ENCODE data around the gene NEDD8.

NEDD8 gene

GRCh38 chr14:24171422-24172260, 60.5 kb downstream of the NEDD8 start, which contains the start of gene REC8:
Gene REC8, plus strand, starts transcription at chr14:24172080. Its CDS starts 473 bp downstream, at chr14:24172553.
- no peak for TF ChIP-seq POLR2AphosphoS5 (IDR thresholded peaks at IDR 0.05; ENCODE audit: low read depth, low read length)
- TF ChIP-seq, protein P1, sequence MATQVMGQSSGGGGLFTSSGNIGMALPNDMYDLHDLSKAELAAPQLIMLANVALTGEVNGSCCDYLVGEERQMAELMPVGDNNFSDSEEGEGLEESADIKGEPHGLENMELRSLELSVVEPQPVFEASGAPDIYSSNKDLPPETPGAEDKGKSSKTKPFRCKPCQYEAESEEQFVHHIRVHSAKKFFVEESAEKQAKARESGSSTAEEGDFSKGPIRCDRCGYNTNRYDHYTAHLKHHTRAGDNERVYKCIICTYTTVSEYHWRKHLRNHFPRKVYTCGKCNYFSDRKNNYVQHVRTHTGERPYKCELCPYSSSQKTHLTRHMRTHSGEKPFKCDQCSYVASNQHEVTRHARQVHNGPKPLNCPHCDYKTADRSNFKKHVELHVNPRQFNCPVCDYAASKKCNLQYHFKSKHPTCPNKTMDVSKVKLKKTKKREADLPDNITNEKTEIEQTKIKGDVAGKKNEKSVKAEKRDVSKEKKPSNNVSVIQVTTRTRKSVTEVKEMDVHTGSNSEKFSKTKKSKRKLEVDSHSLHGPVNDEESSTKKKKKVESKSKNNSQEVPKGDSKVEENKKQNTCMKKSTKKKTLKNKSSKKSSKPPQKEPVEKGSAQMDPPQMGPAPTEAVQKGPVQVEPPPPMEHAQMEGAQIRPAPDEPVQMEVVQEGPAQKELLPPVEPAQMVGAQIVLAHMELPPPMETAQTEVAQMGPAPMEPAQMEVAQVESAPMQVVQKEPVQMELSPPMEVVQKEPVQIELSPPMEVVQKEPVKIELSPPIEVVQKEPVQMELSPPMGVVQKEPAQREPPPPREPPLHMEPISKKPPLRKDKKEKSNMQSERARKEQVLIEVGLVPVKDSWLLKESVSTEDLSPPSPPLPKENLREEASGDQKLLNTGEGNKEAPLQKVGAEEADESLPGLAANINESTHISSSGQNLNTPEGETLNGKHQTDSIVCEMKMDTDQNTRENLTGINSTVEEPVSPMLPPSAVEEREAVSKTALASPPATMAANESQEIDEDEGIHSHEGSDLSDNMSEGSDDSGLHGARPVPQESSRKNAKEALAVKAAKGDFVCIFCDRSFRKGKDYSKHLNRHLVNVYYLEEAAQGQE (IDR thresholded peaks at IDR 0.05; ENCODE audit: insufficient read depth in 1 of 2, low read depth in 2 of 2, low read length in 2 of 2), result no peak
- no peak for TF ChIP-seq FOXP2 (optimal IDR thresholded peaks at IDR 0.05; ENCODE audit: borderline replicate concordance, extremely low read depth, extremely low read length, insufficient read depth)
- TF ChIP-seq SIN3A (IDR thresholded peaks at IDR 0.05; ENCODE audit: borderline replicate concordance, insufficient read depth, low read length), result no peak
- no peak for TF ChIP-seq TAF1 (IDR thresholded peaks at IDR 0.05; ENCODE audit: borderline replicate concordance, insufficient read depth, low read length)

DNA sequence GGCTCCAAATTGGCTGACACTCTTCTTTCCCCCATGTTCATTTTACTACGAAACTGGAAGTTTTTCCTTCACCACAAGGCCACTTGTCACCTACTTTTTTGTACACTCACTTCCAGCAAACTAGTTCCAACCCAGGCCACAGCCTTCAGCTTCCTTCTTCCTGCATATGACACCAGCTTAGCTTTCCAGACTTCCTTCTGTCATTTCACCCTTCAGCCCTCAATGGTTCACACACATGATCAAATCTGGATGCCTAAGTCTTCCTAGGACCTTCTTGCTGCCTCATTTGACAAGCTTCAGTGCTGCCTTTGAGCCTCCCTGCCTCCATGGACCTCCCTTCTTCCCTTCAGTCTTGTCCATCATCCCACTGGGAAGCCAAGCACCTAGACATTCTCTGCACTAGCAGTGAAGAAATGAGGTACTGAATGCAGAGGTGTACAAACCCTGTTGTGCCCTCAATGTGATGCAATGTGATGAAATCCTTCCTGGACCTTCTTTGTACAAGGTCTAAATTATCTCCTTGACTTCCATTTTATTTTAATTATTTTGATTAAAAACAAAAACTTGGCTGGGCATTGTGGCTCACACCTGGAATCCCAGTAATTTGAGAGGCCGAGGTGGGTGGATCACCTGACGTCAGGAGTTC, 64.6 kb downstream of the NEDD8 start:
- TF ChIP-seq POLR2AphosphoS5 (IDR thresholded peaks at IDR 0.05; ENCODE audit: low read depth, low read length) (no peak), SIN3A (IDR thresholded peaks at IDR 0.05; ENCODE audit: borderline replicate concordance, insufficient read depth, low read length) (no peak), TAF1 (IDR thresholded peaks at IDR 0.05; ENCODE audit: borderline replicate concordance, insufficient read depth, low read length) (no peak), FOXP2 (optimal IDR thresholded peaks at IDR 0.05; ENCODE audit: borderline replicate concordance, extremely low read depth, extremely low read length, insufficient read depth) (no peak)
- TF ChIP-seq, protein P1 (IDR thresholded peaks at IDR 0.05; ENCODE audit: insufficient read depth in 1 of 2, low read depth in 2 of 2, low read length in 2 of 2), result no peak

Data from PFSK-1 (cell line).